Gastroesophageal sphincter (tissue), 3 donors: ENCODE data around the gene FAM53B.

Source experiments
- POLR2AphosphoS5 ChIP-seq: sonication (generic); formaldehyde crosslinking; IDR thresholded peaks from one replicate; pipeline ENCODE4 v1.6.1; 2017; ENCODE audit warnings: antibody characterized with exemption
- TF ChIP-seq, protein P1 (sequence below), 4 experiments: fragments of 200-600 bp in 2 of 4; fragments of 450-650 bp in 2 of 4; sonication (generic) in 1 of 4; IDR thresholded peaks; one replicate each; pipeline ENCODE4 v1.5.1; 2017 to 2019; ENCODE audit warnings: antibody characterized with exemption in 4 of 4, mild to moderate bottlenecking in 2 of 4, moderate library complexity in 2 of 4

DNA sequence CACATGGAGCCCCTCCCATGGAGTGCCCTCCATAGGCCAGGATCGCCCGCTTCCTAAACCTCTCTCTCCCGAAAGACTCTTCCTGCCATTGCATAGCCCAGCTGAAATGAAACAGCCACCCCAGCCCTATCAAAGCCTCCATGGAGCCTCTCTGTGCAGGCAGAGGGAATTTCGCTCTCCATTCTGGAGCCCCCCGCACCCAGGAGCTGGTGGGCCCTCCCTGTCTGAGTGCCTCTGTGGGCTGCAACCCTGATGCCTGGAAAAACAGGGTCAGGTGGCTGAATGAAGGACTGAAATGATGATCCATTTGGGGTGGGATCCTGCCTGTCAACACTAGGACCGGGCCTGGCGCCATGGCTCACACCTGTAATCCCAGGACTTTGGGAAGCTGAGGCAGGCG lies 106.4 kb downstream of the FAM53B start:
- TF ChIP-seq, protein P1, sequence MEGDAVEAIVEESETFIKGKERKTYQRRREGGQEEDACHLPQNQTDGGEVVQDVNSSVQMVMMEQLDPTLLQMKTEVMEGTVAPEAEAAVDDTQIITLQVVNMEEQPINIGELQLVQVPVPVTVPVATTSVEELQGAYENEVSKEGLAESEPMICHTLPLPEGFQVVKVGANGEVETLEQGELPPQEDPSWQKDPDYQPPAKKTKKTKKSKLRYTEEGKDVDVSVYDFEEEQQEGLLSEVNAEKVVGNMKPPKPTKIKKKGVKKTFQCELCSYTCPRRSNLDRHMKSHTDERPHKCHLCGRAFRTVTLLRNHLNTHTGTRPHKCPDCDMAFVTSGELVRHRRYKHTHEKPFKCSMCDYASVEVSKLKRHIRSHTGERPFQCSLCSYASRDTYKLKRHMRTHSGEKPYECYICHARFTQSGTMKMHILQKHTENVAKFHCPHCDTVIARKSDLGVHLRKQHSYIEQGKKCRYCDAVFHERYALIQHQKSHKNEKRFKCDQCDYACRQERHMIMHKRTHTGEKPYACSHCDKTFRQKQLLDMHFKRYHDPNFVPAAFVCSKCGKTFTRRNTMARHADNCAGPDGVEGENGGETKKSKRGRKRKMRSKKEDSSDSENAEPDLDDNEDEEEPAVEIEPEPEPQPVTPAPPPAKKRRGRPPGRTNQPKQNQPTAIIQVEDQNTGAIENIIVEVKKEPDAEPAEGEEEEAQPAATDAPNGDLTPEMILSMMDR (IDR thresholded peaks at IDR 0.05) = no peak
- TF ChIP-seq POLR2AphosphoS5 = no peak
